HepG2 (cell line): ENCODE measurements around the gene AFAP1. TPM values are rescaled to one million over a fixed set of nuclear protein-coding genes. Genes with fewer than 3 reads are reported as not detected.

Experiments used
- ATAC-seq: fragments of 200-7000 bp; cut with Tn5 transposase; 3 replicates; pipeline ENCODE4 v1.9.1; 2020; ENCODE audit warnings: mild to moderate bottlenecking, moderate library complexity
- BruUV-seq: library from RNA; stranded (reverse); fragments of 400-500 nt; replicated peaks from 2 replicates; lab custom pipeline; 2021; lab: Mats Ljungman, UMichigan
- CTCF ChIA-PET: fragments of 300-600 bp; formaldehyde crosslinking; extraction: SDS; loops from one replicate; lab custom pipeline; 2021; ENCODE audit warnings: low total read pairs, inconsistent platforms, low intra/inter-chr PET ratio; lab: Yijun Ruan, JAX
- POLR2A ChIA-PET: fragments of 350-600 bp; sonication (Branson Sonifier 250); formaldehyde crosslinking; loops from one replicate; lab custom pipeline; 2020; ENCODE audit warnings: antibody characterized with exemption, inconsistent platforms; lab: Yijun Ruan, JAX
- DNase-seq: peaks from one replicate; pipeline ENCODE4 v3.0.0-alpha.2; 2015; ENCODE audit warnings: low spot score
- FAIRE-seq: peaks from 3 replicates; lab custom pipeline; 2011; peaks lifted over from hg19 to GRCh38; lab: Jason Lieb, UNC
- H2AFZ ChIP-seq: one replicate; pipeline ENCODE4 v1.6.1; 2011; ENCODE audit warnings: low read length, inconsistent platforms
- H3K27ac ChIP-seq: fragments of 300-600 bp; 3 replicates; pipeline ENCODE4 v1.8.0; 2011; ENCODE audit warnings: mixed run types, mild to moderate bottlenecking, mixed read lengths, low read length, inconsistent platforms; ENCODE audit not compliant: insufficient read depth; ENCODE audit errors: extremely low read length
- H3K27me3 ChIP-seq, 2 experiments: fragments of 200-600 bp in 1 of 2; 2 replicates in 1 of 2; 3 replicates in 1 of 2; pipeline versions ENCODE4 v1.6.0 to v1.8.0; 2011; ENCODE audit warnings: low read length in 2 of 2, mild to moderate bottlenecking in 2 of 2, moderate library complexity in 2 of 2, inconsistent platforms in 1 of 2; ENCODE audit not compliant: insufficient read depth in 2 of 2, control insufficient read depth in 1 of 2
- H3K36me3 ChIP-seq, 2 experiments: fragments of 200-600 bp in 1 of 2; replicated peaks in 1 of 2; 2 replicates in 1 of 2; 3 replicates in 1 of 2; pipeline versions ENCODE4 v1.5.1 to v1.8.0; 2011; ENCODE audit warnings: low read length in 2 of 2, inconsistent platforms in 1 of 2; ENCODE audit not compliant: insufficient read depth in 2 of 2, control insufficient read depth in 1 of 2
- H3K4me1 ChIP-seq: 2 replicates; pipeline ENCODE4 v1.5.1; 2012; ENCODE audit warnings: low read length, inconsistent platforms; ENCODE audit not compliant: insufficient read depth
- H3K4me2 ChIP-seq: 2 replicates; pipeline ENCODE4 v1.6.0; 2011; ENCODE audit warnings: low read depth, low read length, inconsistent platforms
- H3K4me3 ChIP-seq, 3 experiments: fragments of 200-600 bp in 1 of 3; sonication (generic), shearing (Covaris generic) in 1 of 3; replicated peaks in 1 of 3; 2 replicates each; pipeline ENCODE4 v1.5.1; 2011 to 2016; ENCODE audit warnings: low read length in 3 of 3, inconsistent platforms in 2 of 3, low read depth in 2 of 3, mild to moderate bottlenecking in 2 of 3, control low read depth in 1 of 3, mixed read lengths in 1 of 3; ENCODE audit not compliant: insufficient read depth in 1 of 3
- H3K79me2 ChIP-seq: one replicate; pipeline ENCODE4 v1.6.1; 2011; ENCODE audit warnings: low read length, inconsistent platforms; ENCODE audit not compliant: insufficient read depth
- H3K9ac ChIP-seq: 2 replicates; pipeline ENCODE4 v1.6.0; 2011; ENCODE audit warnings: mild to moderate bottlenecking, low read depth, low read length, inconsistent platforms; ENCODE audit not compliant: insufficient read depth
- H3K9me3 ChIP-seq: 2 replicates; pipeline ENCODE4 v1.5.1; 2012; ENCODE audit warnings: mild to moderate bottlenecking, low read length
- H4K20me1 ChIP-seq: 2 replicates; pipeline ENCODE4 v1.6.0; 2011; ENCODE audit warnings: inconsistent platforms, mild to moderate bottlenecking, low read length, moderate library complexity; ENCODE audit not compliant: insufficient read depth
- ATF3 ChIP-seq: sonication (generic); formaldehyde crosslinking; IDR thresholded peaks from 2 replicates; pipeline ENCODE4 v1.4.0; 2020; ENCODE audit warnings: missing genetic modification reagents
- GZF1 ChIP-seq: sonication (generic); formaldehyde crosslinking; IDR thresholded peaks from 2 replicates; pipeline ENCODE4 v1.5.1; 2020; ENCODE audit warnings: mild to moderate bottlenecking, missing genetic modification reagents
- JUNB ChIP-seq: sonication (generic); formaldehyde crosslinking; IDR thresholded peaks from 2 replicates; pipeline ENCODE4 v1.8.0; 2022; ENCODE audit warnings: missing genetic modification reagents, mild to moderate bottlenecking, borderline replicate concordance
- MXD3 ChIP-seq: IDR thresholded peaks from 2 replicates; pipeline ENCODE4 v1.6.1; 2016; ENCODE audit warnings: mild to moderate bottlenecking, missing biosample characterization, missing genetic modification reagents
- PRMT3 ChIP-seq: sonication (generic); formaldehyde crosslinking; IDR thresholded peaks from 2 replicates; pipeline ENCODE4 v1.8.1; 2022; ENCODE audit warnings: low read depth, mild to moderate bottlenecking, moderate library complexity, missing genetic modification reagents, borderline replicate concordance
- SOX13 ChIP-seq, 3 experiments: fragments of 450-650 bp in 1 of 3; sonication (generic) in 1 of 3; formaldehyde crosslinking in 1 of 3; IDR thresholded peaks in 2 of 3; conservative IDR thresholded peaks in 1 of 3; 2 replicates each; pipeline versions ENCODE4 v1.5.0 to v1.6.1; 2016 to 2020; ENCODE audit warnings: antibody characterized with exemption in 1 of 3, mild to moderate bottlenecking in 1 of 3, missing compliant biosample characterization in 1 of 3, missing genetic modification reagents in 1 of 3, moderate library complexity in 1 of 3
- SOX6 ChIP-seq, 2 experiments: fragments of 450-650 bp in 1 of 2; sonication (generic) in 1 of 2; formaldehyde crosslinking in 1 of 2; IDR thresholded peaks; 2 replicates each; pipeline versions ENCODE4 v1.4.0 to v1.6.1; 2017 to 2020; ENCODE audit warnings: antibody characterized with exemption in 1 of 2, mild to moderate bottlenecking in 1 of 2, missing genetic modification reagents in 1 of 2
- ZEB1 ChIP-seq: IDR thresholded peaks from 2 replicates; pipeline ENCODE4 v1.6.1; 2012; ENCODE audit warnings: mild to moderate bottlenecking, low read depth, inconsistent platforms; ENCODE audit not compliant: insufficient replicate concordance
- ZMYM2 ChIP-seq: sonication (generic); formaldehyde crosslinking; IDR thresholded peaks from 2 replicates; pipeline ENCODE4 v1.8.0; 2022; ENCODE audit warnings: mild to moderate bottlenecking, missing genetic modification reagents
- ZNF430 ChIP-seq: sonication (generic); formaldehyde crosslinking; IDR thresholded peaks from 2 replicates; pipeline ENCODE4 v1.9.0; 2021; ENCODE audit warnings: mild to moderate bottlenecking, missing genetic modification reagents
- ZNF530 ChIP-seq: sonication (generic); formaldehyde crosslinking; IDR thresholded peaks from 2 replicates; pipeline ENCODE4 v1.5.0; 2020; ENCODE audit warnings: low read depth, mild to moderate bottlenecking, missing genetic modification reagents
- ZSCAN30 ChIP-seq: sonication (generic); formaldehyde crosslinking; IDR thresholded peaks from 2 replicates; pipeline ENCODE4 v1.5.0; 2020; ENCODE audit warnings: mild to moderate bottlenecking, missing genetic modification reagents
- WGBS: methylation state at CpG from one replicate; pipeline ENCODE4 v1.1.6; 2017; ENCODE audit warnings: low lambda C conversion rate; 5-methylcytosine and 5-hydroxymethylcytosine counted together
- in situ Hi-C: cut with HindIII; loops from 2 replicates; pipeline ENCODE4 v1.10.0; 2017; ENCODE audit warnings: low pct_unique_long_range_greater_than_20kb; ENCODE audit not compliant: extremely low pct_ligation_motif_present
- intact Hi-C: fragments of 100-400 bp; cut with micrococcal nuclease; formaldehyde crosslinking; loops from one replicate; pipeline ENCODE4 v1.10.0; 2022; ENCODE audit not compliant: unreplicated experiment
- polyA plus RNA-seq, 8 experiments: library from polyadenylated mRNA; depleted of rRNA in 3 of 8; stranded (reverse) in 7 of 8; unstranded in 1 of 8; fragments of >200 nt; fragmentation: Illumina TruSeq in 4 of 8; extraction: Trizol in 4 of 8; gene quantifications; 2 replicates each; pipeline versions ENCODE4 v1.2.1 to v1.2.3, GENCODE V29; 2011 to 2016; ENCODE audit warnings: low read depth in 4 of 8, missing spikeins in 1 of 8, mixed read lengths in 1 of 8; ENCODE audit not compliant: insufficient read depth in 1 of 8
- total RNA-seq, 5 experiments: library from RNA; depleted of rRNA; stranded (reverse); fragments of >200 nt; fragmentation: Illumina TruSeq; extraction: Trizol; gene quantifications; 2 replicates each; pipeline ENCODE4 v1.2.3, GENCODE V29; 2016; ENCODE audit warnings: low read depth in 1 of 5

Gene AFAP1
- total and polyA plus RNA-seq, 2 of the 13 experiments (the other 11 are each of a cell fraction or from before 2014, with no cell fraction given), result 2.5 TPM

DNA sequence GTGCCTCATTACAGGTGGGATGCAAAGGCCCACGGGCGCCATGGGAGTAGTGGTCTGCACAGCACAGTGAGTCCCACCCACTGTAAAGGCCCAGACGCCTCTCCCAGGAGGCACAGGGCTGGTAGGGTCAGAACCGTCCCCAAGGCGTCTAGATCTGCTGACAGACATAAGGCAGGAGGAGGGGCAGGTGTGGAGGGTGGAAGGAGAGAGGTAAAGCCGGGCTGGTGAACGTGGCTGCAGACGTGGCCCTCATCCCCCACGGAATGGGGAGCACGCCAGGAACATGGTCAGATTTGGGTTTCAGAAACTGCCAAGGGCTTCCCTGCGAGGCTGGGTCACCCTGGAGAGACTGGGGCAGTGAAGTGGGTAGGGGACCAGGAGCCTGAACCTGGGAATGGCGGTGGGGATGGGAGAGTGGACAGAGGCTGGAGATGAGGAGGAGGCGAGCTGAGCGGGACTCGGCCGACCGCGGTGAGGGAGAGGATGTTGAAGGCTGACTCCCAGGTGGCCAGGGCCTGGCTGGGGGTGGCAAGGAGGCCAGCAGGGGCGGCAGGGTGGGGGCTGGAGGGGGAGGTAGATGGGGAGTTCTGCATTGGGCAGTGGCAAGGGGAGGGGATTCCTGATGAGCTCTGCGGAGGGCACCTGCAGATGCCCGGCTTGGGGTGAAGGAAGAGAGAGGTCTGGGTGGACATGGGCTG, 184.9 kb downstream of the AFAP1 start:
- Histone ChIP-seq H3K9me3 (no peaks in the 10 kb centered on the region), H3K27ac (no peak overlapping the region), H2AFZ (no peak overlapping the region), H3K9ac (no peak overlapping the region), H3K4me3 (no peak overlapping the region), H3K79me2 (no peaks in the 10 kb centered on the region), H4K20me1 (no peaks in the 10 kb centered on the region), H3K4me1 (peaks cover 40% of the 10 kb centered on the region), H3K36me3 (no peaks in the 10 kb centered on the region), H3K4me2 (no peak overlapping the region), H3K27me3 (no peaks in the 10 kb centered on the region)
- ChIA-PET CTCF (no interaction called here), POLR2A (no interaction called here)
- no peak for ATAC-seq
- no peak for FAIRE-seq
- TF ChIP-seq ZNF530 (CRISPR knock-in tag) (no peak), ZEB1 (no peak), ATF3 (no peak), MXD3 (CRISPR knock-in tag) (no peak), GZF1 (CRISPR knock-in tag) (no peak), SOX13 (IDR thresholded peaks at IDR 0.05) (no peak), SOX13 (CRISPR knock-in tag; conservative IDR thresholded peaks at IDR 0.05 in 1 of 2, IDR thresholded peaks at IDR 0.05 in 1 of 2) (no peak), ZMYM2 (CRISPR knock-in tag) (no peak), PRMT3 (CRISPR knock-in tag) (no peak), SOX6 (IDR thresholded peaks at IDR 0.05) (no peak), SOX6 (CRISPR knock-in tag; IDR thresholded peaks at IDR 0.05) (no peak), ZSCAN30 (CRISPR knock-in tag) (no peak), JUNB (CRISPR knock-in tag) (no peak), ZNF430 (no peak)
- no TSS peak for BruUV-seq
- DNase-seq, result no peak
- in situ Hi-C loops, result no loop called here
- WGBS, result 88% methylated on average over 21 of the region's 21 CpGs
- intact Hi-C loops, result no loop called here
